HG02610 (cell line): ENCODE data around the gene PCDHA13.
"Not testable (repeated sequence)": the region's sequence is repeated elsewhere in the genome, so short reads cannot be mapped to it uniquely, and the experiment has no call there.

Experiments used
- ATAC-seq: cut with Tn5 transposase; IDR thresholded peaks from one replicate; pipeline ENCODE4 v1.9.1; 2021; ENCODE audit warnings: mild to moderate bottlenecking, moderate library complexity; ENCODE audit not compliant: unreplicated experiment

Gene PCDHA13

GRCh38 chr5:140868721-140869554 is 13.0 kb upstream of the PCDHA13 start, which contains the start of gene PCDHA11:
Gene PCDHA11, plus strand, starts transcription at chr5:140868957. Its CDS starts 147 bp downstream, at chr5:140869104.
- no peak for ATAC-seq

GRCh38 chr5:140869555-140869886 is 12.4 kb upstream of the PCDHA13 start:
- no peak for ATAC-seq

GRCh38 chr5:140870221-140871201 is 11.4 kb upstream of the PCDHA13 start:
- ATAC-seq, result no peak

GRCh38 chr5:140875085-140876065 is 6.5 kb upstream of the PCDHA13 start, which contains the start of gene PCDHA12:
Gene PCDHA12, plus strand, starts transcription at chr5:140875308. Its CDS starts 165 bp downstream, at chr5:140875473.
- no peak for ATAC-seq

GRCh38 chr5:140876541-140877261 is 5.2 kb upstream of the PCDHA13 start:
- not testable (repeated sequence) for ATAC-seq

- no peak for ATAC-seq
Measured at GRCh38 chr5:140877262-140877581, 4.7 kb upstream of the PCDHA13 start.

GRCh38 chr5:140882591-140882899 is 621 bp downstream of the PCDHA13 start:
- no peak for ATAC-seq

GRCh38 chr5:140883373-140883772 is 1.4 kb downstream of the PCDHA13 start:
- ATAC-seq, result no peak

- no peak for ATAC-seq
Measured at GRCh38 chr5:140883927-140884697, 2.2 kb downstream of the PCDHA13 start.

- ATAC-seq, result no peak
Measured at GRCh38 chr5:140916325-140916724, 34.4 kb downstream of the PCDHA13 start.

- ATAC-seq, result no peak
Measured at GRCh38 chr5:140923601-140924000, 41.7 kb downstream of the PCDHA13 start.

GRCh38 chr5:140925806-140926442 is 44.0 kb downstream of the PCDHA13 start, which contains the start of gene PCDHAC1:
Gene PCDHAC1, plus strand, starts transcription at chr5:140926299. Its CDS starts 594 bp downstream, at chr5:140926893.
- ATAC-seq, result no peak

- ATAC-seq, result no peak
Measured at GRCh38 chr5:140926443-140927227, 44.7 kb downstream of the PCDHA13 start.

GRCh38 chr5:140927228-140927573 is 45.3 kb downstream of the PCDHA13 start:
- ATAC-seq, result no peak
